Activated T-cell treated with anti-CD3 and anti-CD28 coated beads for 4 hours (primary cell): ENCODE measurements around the gene SQOR.
"Not testable (repeated sequence)": the region's sequence is repeated elsewhere in the genome, so short reads cannot be mapped to it uniquely, and the experiment has no call there.

Experiments
- DNase-seq: peaks from one replicate; pipeline ENCODE4 v3.0.0-alpha.2; 2020

Gene SQOR

GRCh38 chr15:45635191-45635638, 386 bp downstream of the SQOR start:
- peak; percentile 53 for DNase-seq

GRCh38 chr15:45635763-45636292, 999 bp downstream of the SQOR start:
- DNase-seq = no peak

GRCh38 chr15:45637141-45637540, 2.3 kb downstream of the SQOR start:
- no peak for DNase-seq

GRCh38 chr15:45637552-45638033, 2.8 kb downstream of the SQOR start:
- DNase-seq = peak; percentile 42

- no peak for DNase-seq
Observed at GRCh38 chr15:45640616-45641015, 5.8 kb downstream of the SQOR start.

GRCh38 chr15:45641374-45641781, 6.5 kb downstream of the SQOR start:
- no peak for DNase-seq

GRCh38 chr15:45641999-45642932, 7.4 kb downstream of the SQOR start:
- DNase-seq = no peak

- no peak for DNase-seq
Observed at GRCh38 chr15:45644437-45644836, 9.6 kb downstream of the SQOR start.

GRCh38 chr15:45645026-45645980, 10.5 kb downstream of the SQOR start:
- no peak for DNase-seq

- no peak for DNase-seq
Observed at GRCh38 chr15:45646220-45646619, 11.4 kb downstream of the SQOR start.

GRCh38 chr15:45647828-45648227, 13.0 kb downstream of the SQOR start:
- DNase-seq = no peak

- DNase-seq = no peak
Observed at GRCh38 chr15:45648521-45649200, 13.8 kb downstream of the SQOR start.

GRCh38 chr15:45650007-45650406, 15.2 kb downstream of the SQOR start:
- not testable (repeated sequence) for DNase-seq

- DNase-seq = no peak
Observed at GRCh38 chr15:45650889-45651525, 16.2 kb downstream of the SQOR start.

GRCh38 chr15:45653702-45654424, 19.0 kb downstream of the SQOR start:
- DNase-seq = no peak

GRCh38 chr15:45654749-45655148, 19.9 kb downstream of the SQOR start:
- no peak for DNase-seq

GRCh38 chr15:45657254-45657653, 22.4 kb downstream of the SQOR start:
- no peak for DNase-seq

GRCh38 chr15:45657764-45658545, 23.1 kb downstream of the SQOR start:
- DNase-seq = no peak

GRCh38 chr15:45660231-45660979, 25.6 kb downstream of the SQOR start:
- no peak for DNase-seq

GRCh38 chr15:45662375-45662774, 27.5 kb downstream of the SQOR start:
- DNase-seq = no peak
